Measurements from ENCODE around the gene CNPY4. TPM values are rescaled to one million over a fixed set of nuclear protein-coding genes. Genes with fewer than 3 reads are reported as not detected.

CNPY4 gene
- total RNA-seq: 1 to 10 TPM; 6.1 to 6.2 TPM

GRCh38 chr7:100119072-100119969, at the start of gene CNPY4, which contains the start of gene TAF6:
Gene CNPY4 (plus strand): TSS chr7:100119634. CDS start chr7:100119745, 111 bp downstream.
Gene TAF6 (minus strand): TSS chr7:100119358. CDS start chr7:100114209, 5,149 bp downstream.
- H3K4me3 ChIP-seq: peak within 1 kb of the TSS; percentile 75
- peak within 1 kb of the TSS; percentile 88 for H3K27ac ChIP-seq
- H3K36me3 ChIP-seq: no peaks in the 10 kb centered on the region
- no peaks in the 10 kb centered on the region for H3K9me3 ChIP-seq
- DNase-seq (ENCODE audit: low spot score): peak; percentile 95
- no peak for TF ChIP-seq CTCF (IDR thresholded peaks at IDR 0.05)
- no peaks in the 10 kb centered on the region for H3K27me3 ChIP-seq
- H3K4me1 ChIP-seq: peaks cover 0 to 19% of the 10 kb centered on the region in 2 donors

- H3K4me1 ChIP-seq: peaks cover 0 to 11% of the 10 kb centered on the region in 2 donors
- TF ChIP-seq CTCF (IDR thresholded peaks at IDR 0.05): no peak
- peaks cover 14 to 32% of the 10 kb centered on the region in 2 donors for H3K9me3 ChIP-seq
- H3K36me3 ChIP-seq: peaks cover 63% of the 10 kb centered on the region
- DNase-seq (ENCODE audit: low spot score): no peak
- no peaks in the 10 kb centered on the region for H3K27me3 ChIP-seq
- H3K4me3 ChIP-seq: no peak overlapping the region
- H3K27ac ChIP-seq: no peak overlapping the region
Observed at GRCh38 chr7:100069991-100070390, 49.4 kb upstream of the CNPY4 start.

- no peak for DNase-seq (ENCODE audit: low spot score)
- no peak overlapping the region for H3K27ac ChIP-seq
- no peaks in the 10 kb centered on the region for H3K27me3 ChIP-seq
- peaks cover 75% of the 10 kb centered on the region for H3K36me3 ChIP-seq
- H3K4me1 ChIP-seq: no peaks in the 10 kb centered on the region
- H3K9me3 ChIP-seq: peaks cover 14 to 32% of the 10 kb centered on the region in 2 donors
- no peak overlapping the region for H3K4me3 ChIP-seq
- TF ChIP-seq CTCF (IDR thresholded peaks at IDR 0.05): no peak
Observed at GRCh38 chr7:100071018-100071723, 48.3 kb upstream of the CNPY4 start.

- Histone ChIP-seq H3K9me3 (peaks cover 14 to 32% of the 10 kb centered on the region in 2 donors), H3K36me3 (peaks cover 88% of the 10 kb centered on the region), H3K4me1 (no peaks in the 10 kb centered on the region), H3K27me3 (no peaks in the 10 kb centered on the region), H3K27ac (no peak overlapping the region), H3K4me3 (no peak overlapping the region)
- no peak for TF ChIP-seq CTCF (IDR thresholded peaks at IDR 0.05)
- DNase-seq (ENCODE audit: low spot score): no peak
Observed at GRCh38 chr7:100072462-100072861, 47.0 kb upstream of the CNPY4 start.

GRCh38 chr7:100074841-100075240, 44.6 kb upstream of the CNPY4 start:
- no peak for TF ChIP-seq CTCF (IDR thresholded peaks at IDR 0.05)
- Histone ChIP-seq H3K27ac (no peak overlapping the region), H3K4me1 (peaks cover 0 to 8% of the 10 kb centered on the region in 2 donors), H3K4me3 (no peak overlapping the region), H3K36me3 (peaks cover 91% of the 10 kb centered on the region), H3K9me3 (peaks cover 14 to 32% of the 10 kb centered on the region in 2 donors), H3K27me3 (no peaks in the 10 kb centered on the region)
- no peak for DNase-seq (ENCODE audit: low spot score)
